PC-3 (cell line): Measurements from ENCODE around the gene STXBP6.

ENCODE experiments used
- EZH2phosphoT487 ChIP-seq: fragments of 300-600 bp; sonication (generic); IDR thresholded peaks from 2 replicates; pipeline ENCODE4 v1.6.1; 2018; ENCODE audit warnings: mild to moderate bottlenecking, antibody characterized with exemption, low read length, borderline replicate concordance
- TF ChIP-seq, protein P1 (sequence below): fragments of 300-600 bp; sonication (generic); conservative IDR thresholded peaks from 2 replicates; pipeline ENCODE4 v1.5.1; 2017; ENCODE audit warnings: antibody characterized with exemption, low read depth, mild to moderate bottlenecking, low read length

DNA sequence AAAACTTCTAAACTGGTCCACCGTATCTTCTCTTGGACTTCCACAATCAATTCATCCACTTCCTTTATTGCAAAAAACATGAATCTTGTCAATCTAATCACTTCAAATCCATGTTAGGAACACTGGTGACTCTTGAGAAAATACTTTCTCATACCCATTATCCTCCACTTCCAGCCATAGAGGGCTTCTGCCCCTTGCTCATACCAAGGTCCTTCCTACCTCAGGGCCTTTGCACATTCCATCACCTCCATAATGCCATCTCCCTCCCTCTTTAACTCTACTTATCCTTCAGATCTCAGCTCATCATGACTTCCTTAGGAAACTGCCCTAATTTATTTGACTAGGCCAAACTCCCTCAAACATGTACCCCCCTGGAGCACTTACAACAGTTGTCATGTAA is 16.6 kb downstream of the STXBP6 start:
- TF ChIP-seq, protein P1, sequence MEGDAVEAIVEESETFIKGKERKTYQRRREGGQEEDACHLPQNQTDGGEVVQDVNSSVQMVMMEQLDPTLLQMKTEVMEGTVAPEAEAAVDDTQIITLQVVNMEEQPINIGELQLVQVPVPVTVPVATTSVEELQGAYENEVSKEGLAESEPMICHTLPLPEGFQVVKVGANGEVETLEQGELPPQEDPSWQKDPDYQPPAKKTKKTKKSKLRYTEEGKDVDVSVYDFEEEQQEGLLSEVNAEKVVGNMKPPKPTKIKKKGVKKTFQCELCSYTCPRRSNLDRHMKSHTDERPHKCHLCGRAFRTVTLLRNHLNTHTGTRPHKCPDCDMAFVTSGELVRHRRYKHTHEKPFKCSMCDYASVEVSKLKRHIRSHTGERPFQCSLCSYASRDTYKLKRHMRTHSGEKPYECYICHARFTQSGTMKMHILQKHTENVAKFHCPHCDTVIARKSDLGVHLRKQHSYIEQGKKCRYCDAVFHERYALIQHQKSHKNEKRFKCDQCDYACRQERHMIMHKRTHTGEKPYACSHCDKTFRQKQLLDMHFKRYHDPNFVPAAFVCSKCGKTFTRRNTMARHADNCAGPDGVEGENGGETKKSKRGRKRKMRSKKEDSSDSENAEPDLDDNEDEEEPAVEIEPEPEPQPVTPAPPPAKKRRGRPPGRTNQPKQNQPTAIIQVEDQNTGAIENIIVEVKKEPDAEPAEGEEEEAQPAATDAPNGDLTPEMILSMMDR, result no peak
- TF ChIP-seq EZH2phosphoT487, result no peak
